ENCODE data around the gene SLAMF1. TPM values are rescaled to one million over a fixed set of nuclear protein-coding genes. Genes with fewer than 3 reads are reported as not detected.

SLAMF1 gene
- total and polyA plus RNA-seq, 2 donors from 2014 or later: 0.13 to 3.3 TPM

DNA sequence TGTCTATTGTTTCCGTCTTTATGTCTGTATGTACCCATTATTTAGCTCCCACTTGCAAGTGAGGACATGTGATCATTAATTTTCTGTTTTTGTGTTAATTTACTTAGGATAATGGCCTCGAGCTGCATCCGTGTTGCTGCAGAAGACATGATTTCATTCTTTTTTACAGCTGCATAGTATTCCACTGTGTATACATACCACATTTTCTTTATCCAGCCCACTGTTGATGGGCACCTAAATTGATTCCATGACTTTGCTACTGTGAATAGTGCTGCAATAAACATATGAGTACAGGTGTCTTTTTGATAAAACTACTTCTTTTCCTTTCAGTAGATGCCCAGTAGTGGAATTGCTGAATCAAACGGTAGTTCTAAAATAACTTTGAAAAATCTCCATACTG lies 12.7 kb upstream of the SLAMF1 start:
- H3K27ac ChIP-seq (ENCODE audit: low read depth in 2 of 2, low read length in 2 of 2): no peak overlapping the region
- no peak overlapping the region for H3K4me3 ChIP-seq (ENCODE audit: low read length in 3 of 3)
- H3K9ac ChIP-seq (ENCODE audit: low read length in 3 of 3): no peak overlapping the region
- H3K9me3 ChIP-seq (ENCODE audit: control insufficient read depth in 2 of 3, insufficient read depth in 1 of 3, low read length in 3 of 3): peaks cover 0 to 4% (median 0%) of the 10 kb centered on the region in 3 donors
- FAIRE-seq (no peak), DNase-seq (no peak)
- TF ChIP-seq, protein P1, sequence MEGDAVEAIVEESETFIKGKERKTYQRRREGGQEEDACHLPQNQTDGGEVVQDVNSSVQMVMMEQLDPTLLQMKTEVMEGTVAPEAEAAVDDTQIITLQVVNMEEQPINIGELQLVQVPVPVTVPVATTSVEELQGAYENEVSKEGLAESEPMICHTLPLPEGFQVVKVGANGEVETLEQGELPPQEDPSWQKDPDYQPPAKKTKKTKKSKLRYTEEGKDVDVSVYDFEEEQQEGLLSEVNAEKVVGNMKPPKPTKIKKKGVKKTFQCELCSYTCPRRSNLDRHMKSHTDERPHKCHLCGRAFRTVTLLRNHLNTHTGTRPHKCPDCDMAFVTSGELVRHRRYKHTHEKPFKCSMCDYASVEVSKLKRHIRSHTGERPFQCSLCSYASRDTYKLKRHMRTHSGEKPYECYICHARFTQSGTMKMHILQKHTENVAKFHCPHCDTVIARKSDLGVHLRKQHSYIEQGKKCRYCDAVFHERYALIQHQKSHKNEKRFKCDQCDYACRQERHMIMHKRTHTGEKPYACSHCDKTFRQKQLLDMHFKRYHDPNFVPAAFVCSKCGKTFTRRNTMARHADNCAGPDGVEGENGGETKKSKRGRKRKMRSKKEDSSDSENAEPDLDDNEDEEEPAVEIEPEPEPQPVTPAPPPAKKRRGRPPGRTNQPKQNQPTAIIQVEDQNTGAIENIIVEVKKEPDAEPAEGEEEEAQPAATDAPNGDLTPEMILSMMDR (IDR thresholded peaks at IDR 0.05; ENCODE audit: borderline replicate concordance, extremely low read depth, insufficient read depth): no peak
- intact Hi-C loops (cut with DNase I): no loop called here
- no peaks in the 10 kb centered on the region for H3K4me1 ChIP-seq (ENCODE audit: control insufficient read depth in 2 of 3, insufficient read depth in 2 of 3, low read depth in 1 of 3, low read length in 3 of 3)
- no peaks in the 10 kb centered on the region for H3K27me3 ChIP-seq (ENCODE audit: control insufficient read depth, insufficient read depth, low read length)
- H3K36me3 ChIP-seq (ENCODE audit: control insufficient read depth in 2 of 3, insufficient read depth in 3 of 3, low read length in 3 of 3): no peaks in the 10 kb centered on the region

DNA sequence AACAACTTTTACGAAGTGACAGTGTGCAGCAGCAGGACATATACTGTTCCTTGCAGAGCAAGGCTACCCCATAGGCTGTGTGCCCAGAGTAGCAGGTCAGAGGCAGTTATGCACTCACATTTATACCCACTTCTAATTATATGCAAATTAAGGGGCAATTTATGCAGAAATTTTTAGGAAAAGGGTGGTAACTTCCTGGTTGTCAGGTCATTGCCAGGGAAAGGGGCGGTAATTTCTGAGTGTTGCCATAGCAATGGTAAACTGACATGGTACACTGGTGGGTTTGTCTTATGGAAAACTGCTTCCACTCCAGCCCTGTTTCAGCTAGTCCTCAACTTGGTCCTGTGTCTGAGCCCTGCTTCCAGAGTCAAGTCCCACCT lies 12.0 kb upstream of the SLAMF1 start:
- Histone ChIP-seq H3K36me3 (ENCODE audit: control insufficient read depth in 2 of 3, insufficient read depth in 3 of 3, low read length in 3 of 3) (no peaks in the 10 kb centered on the region), H3K9me3 (ENCODE audit: control insufficient read depth in 2 of 3, insufficient read depth in 1 of 3, low read length in 3 of 3) (peaks cover 0 to 4% (median 0%) of the 10 kb centered on the region in 3 donors), H3K4me1 (ENCODE audit: control insufficient read depth in 2 of 3, insufficient read depth in 2 of 3, low read depth in 1 of 3, low read length in 3 of 3) (no peaks in the 10 kb centered on the region), H3K27ac (ENCODE audit: low read depth in 2 of 2, low read length in 2 of 2) (no peak overlapping the region), H3K27me3 (ENCODE audit: control insufficient read depth, insufficient read depth, low read length) (no peaks in the 10 kb centered on the region), H3K9ac (ENCODE audit: low read length in 3 of 3) (no peak overlapping the region), H3K4me3 (ENCODE audit: low read length in 3 of 3) (no peak overlapping the region)
- intact Hi-C loops (cut with DNase I): no loop called here
- FAIRE-seq (no peak), DNase-seq (no peak)
- TF ChIP-seq, protein P1 (IDR thresholded peaks at IDR 0.05; ENCODE audit: borderline replicate concordance, extremely low read depth, insufficient read depth): no peak

DNA sequence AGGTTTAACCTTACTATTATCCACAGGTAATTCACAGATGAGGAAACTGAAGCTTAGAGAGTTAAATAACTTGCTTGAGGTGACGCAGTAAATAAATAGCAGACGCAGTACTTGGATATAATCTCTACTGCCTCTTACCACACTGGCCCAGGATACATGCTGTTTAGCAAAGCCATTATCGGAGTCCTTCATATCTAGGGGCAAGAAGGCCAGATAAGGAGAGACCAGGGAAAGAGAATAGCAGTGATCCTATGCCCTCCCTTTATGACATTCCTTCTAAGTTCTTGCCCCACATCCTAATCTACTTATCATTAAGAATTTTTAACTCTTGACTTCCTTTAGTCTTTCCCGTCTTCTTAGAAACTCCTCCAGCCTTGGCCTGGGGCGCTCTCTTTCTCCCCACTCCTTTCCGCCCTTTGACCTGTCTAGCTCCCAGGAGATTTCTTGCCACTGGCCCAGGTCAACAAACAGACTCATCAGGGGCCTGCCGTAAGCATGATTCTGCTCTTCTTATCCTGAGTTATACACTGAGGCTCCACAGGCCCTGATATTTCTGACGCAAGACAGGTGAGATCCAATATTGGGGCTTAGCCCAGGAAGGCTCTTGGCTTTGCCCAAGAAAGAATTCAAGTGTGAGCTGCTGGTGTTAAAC lies 11.4 kb upstream of the SLAMF1 start:
- intact Hi-C loops (cut with DNase I): no loop called here
- H3K9ac ChIP-seq (ENCODE audit: low read length in 3 of 3): no peak overlapping the region
- no peak overlapping the region for H3K27ac ChIP-seq (ENCODE audit: low read depth in 2 of 2, low read length in 2 of 2)
- H3K4me1 ChIP-seq (ENCODE audit: control insufficient read depth in 2 of 3, insufficient read depth in 2 of 3, low read depth in 1 of 3, low read length in 3 of 3): no peaks in the 10 kb centered on the region
- H3K27me3 ChIP-seq (ENCODE audit: control insufficient read depth, insufficient read depth, low read length): no peaks in the 10 kb centered on the region
- TF ChIP-seq, protein P1 (IDR thresholded peaks at IDR 0.05; ENCODE audit: borderline replicate concordance, extremely low read depth, insufficient read depth): no peak
- FAIRE-seq (no peak), DNase-seq (no peak)
- no peaks in the 10 kb centered on the region for H3K36me3 ChIP-seq (ENCODE audit: control insufficient read depth in 2 of 3, insufficient read depth in 3 of 3, low read length in 3 of 3)
- H3K9me3 ChIP-seq (ENCODE audit: control insufficient read depth in 2 of 3, insufficient read depth in 1 of 3, low read length in 3 of 3): peaks cover 0 to 4% (median 0%) of the 10 kb centered on the region in 3 donors
- no peak overlapping the region for H3K4me3 ChIP-seq (ENCODE audit: low read length in 3 of 3)
